H9 (cell line): ENCODE measurements around the gene FSD1. TPM values are rescaled to one million over a fixed set of nuclear protein-coding genes. Genes with fewer than 3 reads are reported as not detected.

Source experiments
- DNase-seq: peaks from one replicate; pipeline ENCODE4 v3.0.0-alpha.2; 2017
- H2AFZ ChIP-seq: one replicate; pipeline ENCODE4 v1.6.1; 2013; ENCODE audit warnings: mild to moderate bottlenecking, low read length, control low read depth, moderate library complexity
- H2AK5ac ChIP-seq: 2 replicates; pipeline ENCODE4 v1.6.1; 2013; ENCODE audit warnings: low read length, control low read depth, mixed read lengths; ENCODE audit not compliant: insufficient read length
- H2BK120ac ChIP-seq: one replicate; pipeline ENCODE4 v1.6.1; 2013; ENCODE audit warnings: low read depth, mild to moderate bottlenecking, low read length, control low read depth, inconsistent platforms; ENCODE audit not compliant: poor library complexity, severe bottlenecking
- H2BK12ac ChIP-seq: 2 replicates; pipeline ENCODE4 v1.6.1; 2013; ENCODE audit warnings: low read length, control low read depth, mixed read lengths, low read depth; ENCODE audit not compliant: insufficient read length
- H2BK15ac ChIP-seq: 2 replicates; pipeline ENCODE4 v1.6.1; 2013; ENCODE audit warnings: low read depth, low read length, control low read depth
- H2BK20ac ChIP-seq: one replicate; pipeline ENCODE4 v1.6.1; 2013; ENCODE audit warnings: low read depth, mild to moderate bottlenecking, low read length, control low read depth, inconsistent platforms; ENCODE audit not compliant: poor library complexity, severe bottlenecking
- H2BK5ac ChIP-seq: 2 replicates; pipeline ENCODE4 v1.6.1; 2013; ENCODE audit warnings: low read length, control low read depth, mixed read lengths; ENCODE audit not compliant: insufficient read length
- H3K14ac ChIP-seq: 2 replicates; pipeline ENCODE4 v1.6.1; 2013; ENCODE audit warnings: low read length, control low read depth; ENCODE audit not compliant: insufficient read depth
- H3K18ac ChIP-seq: 2 replicates; pipeline ENCODE4 v1.6.1; 2013; ENCODE audit warnings: low read depth, mild to moderate bottlenecking, mixed read lengths, low read length, control low read depth; ENCODE audit not compliant: insufficient read length
- H3K23ac ChIP-seq: 2 replicates; pipeline ENCODE4 v1.6.1; 2013; ENCODE audit warnings: low read length, control low read depth, mixed read lengths, low read depth; ENCODE audit not compliant: insufficient read length
- H3K23me2 ChIP-seq: 2 replicates; pipeline ENCODE4 v1.6.1; 2013; ENCODE audit warnings: low read depth, mild to moderate bottlenecking, mixed read lengths, low read length, control low read depth; ENCODE audit not compliant: insufficient read length, poor library complexity, severe bottlenecking
- H3K27ac ChIP-seq: 2 replicates; pipeline ENCODE4 v1.5.1; 2013; ENCODE audit warnings: low read length, control low read depth, mixed read lengths, low read depth; ENCODE audit not compliant: insufficient read length
- H3K27me3 ChIP-seq: 2 replicates; pipeline ENCODE4 v1.6.1; 2013; ENCODE audit warnings: low read length, control low read depth, inconsistent platforms; ENCODE audit not compliant: insufficient read depth
- H3K4ac ChIP-seq: 2 replicates; pipeline ENCODE4 v1.6.1; 2013; ENCODE audit warnings: low read depth, mild to moderate bottlenecking, control low read depth, inconsistent platforms, low read length, moderate library complexity
- H3K4me1 ChIP-seq: 2 replicates; pipeline ENCODE4 v1.6.1; 2013; ENCODE audit warnings: low read length, control low read depth, inconsistent platforms; ENCODE audit not compliant: insufficient read depth
- H3K4me2 ChIP-seq: 2 replicates; pipeline ENCODE4 v1.6.1; 2013; ENCODE audit warnings: low read length, control low read depth, mixed read lengths; ENCODE audit not compliant: insufficient read length, insufficient read depth
- H3K56ac ChIP-seq: 2 replicates; pipeline ENCODE4 v1.6.1; 2013; ENCODE audit warnings: low read depth, mild to moderate bottlenecking, mixed read lengths, low read length, control low read depth; ENCODE audit not compliant: insufficient read length
- H3K79me1 ChIP-seq: 2 replicates; pipeline ENCODE4 v1.6.1; 2013; ENCODE audit warnings: low read depth, mild to moderate bottlenecking, moderate library complexity, low read length, control low read depth, inconsistent platforms; ENCODE audit not compliant: insufficient read depth, poor library complexity, severe bottlenecking
- H3K79me2 ChIP-seq: 2 replicates; pipeline ENCODE4 v1.6.1; 2013; ENCODE audit warnings: low read length, control low read depth, inconsistent platforms; ENCODE audit not compliant: insufficient read depth
- H3K9ac ChIP-seq: 2 replicates; pipeline ENCODE4 v1.6.1; 2013; ENCODE audit warnings: low read length, control low read depth, mixed read lengths; ENCODE audit not compliant: insufficient read length; ENCODE audit errors: extremely low read depth
- H3K9me3 ChIP-seq: one replicate; pipeline ENCODE4 v1.6.1; 2013; ENCODE audit warnings: low read depth, low read length, inconsistent platforms; ENCODE audit not compliant: control insufficient read depth
- H3T11ph ChIP-seq: one replicate; pipeline ENCODE4 v1.6.1; 2013; ENCODE audit warnings: mild to moderate bottlenecking, low read length, control low read depth, inconsistent platforms
- H4K20me1 ChIP-seq: one replicate; pipeline ENCODE4 v1.6.1; 2013; ENCODE audit not compliant: control insufficient read depth, insufficient read length, insufficient read depth
- H4K5ac ChIP-seq: 2 replicates; pipeline ENCODE4 v1.6.1; 2013; ENCODE audit warnings: low read depth, mild to moderate bottlenecking, mixed read lengths, low read length, control low read depth; ENCODE audit not compliant: insufficient read length
- H4K8ac ChIP-seq: replicated peaks from 2 replicates; pipeline ENCODE4 v1.6.1; 2013; ENCODE audit warnings: low read length, control low read depth, mixed read lengths, low read depth; ENCODE audit not compliant: insufficient read length
- H4K91ac ChIP-seq: 2 replicates; pipeline ENCODE4 v1.6.1; 2013; ENCODE audit warnings: low read depth, mild to moderate bottlenecking, moderate library complexity, mixed read lengths, low read length, control low read depth; ENCODE audit not compliant: insufficient read length
- H3K27ac Mint-ChIP-seq, 3 experiments: 2 replicates in 2 of 3; 3 replicates in 1 of 3; pipeline ENCODE4 v1.8.0; 2020 to 2021; ENCODE audit warnings: mixed read lengths in 3 of 3, mild to moderate bottlenecking in 1 of 3, moderate library complexity in 1 of 3
- H3K27me3 Mint-ChIP-seq: 2 replicates; pipeline ENCODE4 v1.8.0; 2021; ENCODE audit warnings: low read depth, mild to moderate bottlenecking, moderate library complexity, mixed read lengths
- H3K36me3 Mint-ChIP-seq, 3 experiments: 2 replicates in 2 of 3; 3 replicates in 1 of 3; pipeline ENCODE4 v1.8.0; 2020 to 2021; ENCODE audit warnings: low read depth in 3 of 3, mixed read lengths in 3 of 3; ENCODE audit not compliant: insufficient read depth in 1 of 3
- H3K4me1 Mint-ChIP-seq, 2 experiments: 2 replicates each; pipeline ENCODE4 v1.8.0; 2020; ENCODE audit warnings: mixed read lengths in 2 of 2
- H3K4me3 Mint-ChIP-seq, 2 experiments: 2 replicates in 1 of 2; 3 replicates in 1 of 2; pipeline ENCODE4 v1.8.0; 2020 to 2021; ENCODE audit warnings: mild to moderate bottlenecking in 2 of 2, mixed read lengths in 2 of 2, moderate library complexity in 1 of 2
- H3K9me3 Mint-ChIP-seq, 2 experiments: 2 replicates in 1 of 2; 3 replicates in 1 of 2; pipeline ENCODE4 v1.8.0; 2020; ENCODE audit warnings: mild to moderate bottlenecking in 2 of 2, mixed read lengths in 2 of 2, moderate library complexity in 1 of 2
- CTCF ChIP-seq: fragments of 200-600 bp; sonication (generic); conservative IDR thresholded peaks from 3 replicates; pipeline ENCODE4 v1.8.0; 2021; ENCODE audit warnings: antibody characterized with exemption, mild to moderate bottlenecking
- WGBS: extraction: QIAGEN DNeasy Blood & Tissue Kit; methylation state at CpG from one replicate; pipeline ENCODE4 v1.1.7; 2013; ENCODE audit warnings: missing lambda C conversion rate, low lambda C conversion rate, mixed read lengths; ENCODE audit not compliant: insufficient read length; ENCODE audit errors: extremely low coverage; 5-methylcytosine and 5-hydroxymethylcytosine counted together
- total RNA-seq: library from RNA; stranded (reverse); gene quantifications from 2 replicates; pipeline ENCODE4 v1.2.1, GENCODE V29; 2021

The FSD1 gene
- total RNA-seq, 1 experiment from 2014 or later = 53.6 TPM

GRCh38 chr19:4291184-4291732, 13.1 kb upstream of the FSD1 start:
- H2BK12ac ChIP-seq = no peak overlapping the region
- no peak overlapping the region for H2BK5ac ChIP-seq
- no peaks in the 10 kb centered on the region for H3K79me1 ChIP-seq
- no peak overlapping the region for H2BK20ac ChIP-seq
- H3K56ac ChIP-seq = no peak overlapping the region
- H3K27me3 Mint-ChIP-seq = peaks cover 19% of the 10 kb centered on the region
- H3K14ac ChIP-seq = no peak overlapping the region; the same call in 1 of the 2 replicates
- H2AFZ ChIP-seq = no peak overlapping the region
- H4K91ac ChIP-seq = no peak overlapping the region
- no peak overlapping the region for H3K18ac ChIP-seq
- H2BK120ac ChIP-seq = no peak overlapping the region
- H3K9me3 ChIP-seq = no peaks in the 10 kb centered on the region
- no peak overlapping the region for H2BK15ac ChIP-seq
- H4K20me1 ChIP-seq = no peaks in the 10 kb centered on the region
- H3T11ph ChIP-seq = no peak overlapping the region
- H3K27me3 ChIP-seq = no peaks in the 10 kb centered on the region
- peaks cover 5 to 15% of the 10 kb centered on the region in 2 experiments for H3K4me1 Mint-ChIP-seq
- no peaks in the 10 kb centered on the region for H3K79me2 ChIP-seq
- H3K27ac Mint-ChIP-seq = no peak overlapping the region
- no peaks in the 10 kb centered on the region; a peak in 1 of 5 replicates for H3K9me3 Mint-ChIP-seq
- no peak overlapping the region for H3K4me2 ChIP-seq
- no peak overlapping the region for H3K4ac ChIP-seq
- H3K23me2 ChIP-seq = no peaks in the 10 kb centered on the region
- TF ChIP-seq CTCF = no peak
- no peak overlapping the region for H3K27ac ChIP-seq
- no peaks in the 10 kb centered on the region for H3K4me1 ChIP-seq
- H3K4me3 Mint-ChIP-seq = no peak overlapping the region
- no peak overlapping the region for H4K8ac ChIP-seq
- no CpG with 5 or more reads among the region's 8 CpGs for WGBS
- H3K9ac ChIP-seq = no peak overlapping the region
- no peak overlapping the region for H4K5ac ChIP-seq
- H2AK5ac ChIP-seq = no peak overlapping the region
- H3K36me3 Mint-ChIP-seq = no peaks in the 10 kb centered on the region
- no peak for DNase-seq
- no peak overlapping the region for H3K23ac ChIP-seq
